ENCODE data around the gene APP.

- TF ChIP-seq POLR2A (IDR thresholded peaks at IDR 0.05) (no peak), CTCF (IDR thresholded peaks at IDR 0.05) (no peak)
Observed at GRCh38 chr21:25885880-25886279, 284.7 kb downstream of the APP start.
